ENCODE results near the gene INAVA. TPM values are rescaled to one million over a fixed set of nuclear protein-coding genes. Genes with fewer than 3 reads are reported as not detected.

The INAVA gene
- total and polyA plus RNA-seq, 2 of the 13 experiments (the other 11 are each of a cell fraction or from before 2014, with no cell fraction given) = 6.0 to 13.5 TPM

- TF ChIP-seq, protein P1, sequence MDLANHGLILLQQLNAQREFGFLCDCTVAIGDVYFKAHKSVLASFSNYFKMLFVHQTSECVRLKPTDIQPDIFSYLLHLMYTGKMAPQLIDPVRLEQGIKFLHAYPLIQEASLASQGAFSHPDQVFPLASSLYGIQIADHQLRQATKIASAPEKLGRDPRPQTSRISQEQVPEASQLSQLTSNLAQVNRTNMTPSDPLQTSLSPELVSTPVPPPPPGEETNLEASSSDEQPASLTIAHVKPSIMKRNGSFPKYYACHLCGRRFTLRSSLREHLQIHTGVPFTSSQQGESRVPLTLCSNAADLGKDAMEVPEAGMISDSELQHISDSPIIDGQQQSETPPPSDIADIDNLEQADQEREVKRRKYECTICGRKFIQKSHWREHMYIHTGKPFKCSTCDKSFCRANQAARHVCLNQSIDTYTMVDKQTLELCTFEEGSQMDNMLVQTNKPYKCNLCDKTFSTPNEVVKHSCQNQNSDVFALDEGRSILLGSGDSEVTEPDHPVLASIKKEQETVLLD (CRISPR knock-in tag; IDR thresholded peaks at IDR 0.05; ENCODE audit: low read depth) = no peak
- TF ChIP-seq PTBP1 (IDR thresholded peaks at IDR 0.05; ENCODE audit: low read depth, low read length, poor library complexity, severe bottlenecking) (no peak), MXD4 (CRISPR knock-in tag; IDR thresholded peaks at IDR 0.05) (no peak), GATA4 (IDR thresholded peaks at IDR 0.05; ENCODE audit: borderline replicate concordance, low read depth) (no peak), MATR3 (CRISPR knock-in tag; IDR thresholded peaks at IDR 0.05) (no peak), NFATC3 (CRISPR knock-in tag; IDR thresholded peaks at IDR 0.05) (no peak), ZBTB3 (CRISPR knock-in tag; IDR thresholded peaks at IDR 0.05; ENCODE audit: borderline replicate concordance, low read depth) (0 out of 2 replicates have a peak, but pooled peaks have one; percentile 44), REXO4 (CRISPR knock-in tag; IDR thresholded peaks at IDR 0.05; ENCODE audit: borderline replicate concordance) (no peak), ZNF3 (CRISPR knock-in tag; IDR thresholded peaks at IDR 0.05) (no peak), PAWR (CRISPR knock-in tag; IDR thresholded peaks at IDR 0.05; ENCODE audit: borderline replicate concordance) (no peak), ZNF792 (CRISPR knock-in tag; IDR thresholded peaks at IDR 0.05) (no peak), SIN3A (IDR thresholded peaks at IDR 0.05; ENCODE audit: borderline replicate concordance, low read depth, low read length) (no peak), TFDP1 (CRISPR knock-in tag; IDR thresholded peaks at IDR 0.05; ENCODE audit: borderline replicate concordance) (no peak), FOXC1 (CRISPR knock-in tag; IDR thresholded peaks at IDR 0.05; ENCODE audit: borderline replicate concordance) (no peak), MEIS2 (CRISPR knock-in tag; IDR thresholded peaks at IDR 0.05) (no peak), ARNT2 (CRISPR knock-in tag; IDR thresholded peaks at IDR 0.05; ENCODE audit: low read depth) (no peak)
- TF ChIP-seq, protein P2, sequence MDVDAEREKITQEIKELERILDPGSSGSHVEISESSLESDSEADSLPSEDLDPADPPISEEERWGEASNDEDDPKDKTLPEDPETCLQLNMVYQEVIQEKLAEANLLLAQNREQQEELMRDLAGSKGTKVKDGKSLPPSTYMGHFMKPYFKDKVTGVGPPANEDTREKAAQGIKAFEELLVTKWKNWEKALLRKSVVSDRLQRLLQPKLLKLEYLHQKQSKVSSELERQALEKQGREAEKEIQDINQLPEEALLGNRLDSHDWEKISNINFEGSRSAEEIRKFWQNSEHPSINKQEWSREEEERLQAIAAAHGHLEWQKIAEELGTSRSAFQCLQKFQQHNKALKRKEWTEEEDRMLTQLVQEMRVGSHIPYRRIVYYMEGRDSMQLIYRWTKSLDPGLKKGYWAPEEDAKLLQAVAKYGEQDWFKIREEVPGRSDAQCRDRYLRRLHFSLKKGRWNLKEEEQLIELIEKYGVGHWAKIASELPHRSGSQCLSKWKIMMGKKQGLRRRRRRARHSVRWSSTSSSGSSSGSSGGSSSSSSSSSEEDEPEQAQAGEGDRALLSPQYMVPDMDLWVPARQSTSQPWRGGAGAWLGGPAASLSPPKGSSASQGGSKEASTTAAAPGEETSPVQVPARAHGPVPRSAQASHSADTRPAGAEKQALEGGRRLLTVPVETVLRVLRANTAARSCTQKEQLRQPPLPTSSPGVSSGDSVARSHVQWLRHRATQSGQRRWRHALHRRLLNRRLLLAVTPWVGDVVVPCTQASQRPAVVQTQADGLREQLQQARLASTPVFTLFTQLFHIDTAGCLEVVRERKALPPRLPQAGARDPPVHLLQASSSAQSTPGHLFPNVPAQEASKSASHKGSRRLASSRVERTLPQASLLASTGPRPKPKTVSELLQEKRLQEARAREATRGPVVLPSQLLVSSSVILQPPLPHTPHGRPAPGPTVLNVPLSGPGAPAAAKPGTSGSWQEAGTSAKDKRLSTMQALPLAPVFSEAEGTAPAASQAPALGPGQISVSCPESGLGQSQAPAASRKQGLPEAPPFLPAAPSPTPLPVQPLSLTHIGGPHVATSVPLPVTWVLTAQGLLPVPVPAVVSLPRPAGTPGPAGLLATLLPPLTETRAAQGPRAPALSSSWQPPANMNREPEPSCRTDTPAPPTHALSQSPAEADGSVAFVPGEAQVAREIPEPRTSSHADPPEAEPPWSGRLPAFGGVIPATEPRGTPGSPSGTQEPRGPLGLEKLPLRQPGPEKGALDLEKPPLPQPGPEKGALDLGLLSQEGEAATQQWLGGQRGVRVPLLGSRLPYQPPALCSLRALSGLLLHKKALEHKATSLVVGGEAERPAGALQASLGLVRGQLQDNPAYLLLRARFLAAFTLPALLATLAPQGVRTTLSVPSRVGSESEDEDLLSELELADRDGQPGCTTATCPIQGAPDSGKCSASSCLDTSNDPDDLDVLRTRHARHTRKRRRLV (CRISPR knock-in tag; IDR thresholded peaks at IDR 0.05) = no peak
- TF ChIP-seq, protein P3, sequence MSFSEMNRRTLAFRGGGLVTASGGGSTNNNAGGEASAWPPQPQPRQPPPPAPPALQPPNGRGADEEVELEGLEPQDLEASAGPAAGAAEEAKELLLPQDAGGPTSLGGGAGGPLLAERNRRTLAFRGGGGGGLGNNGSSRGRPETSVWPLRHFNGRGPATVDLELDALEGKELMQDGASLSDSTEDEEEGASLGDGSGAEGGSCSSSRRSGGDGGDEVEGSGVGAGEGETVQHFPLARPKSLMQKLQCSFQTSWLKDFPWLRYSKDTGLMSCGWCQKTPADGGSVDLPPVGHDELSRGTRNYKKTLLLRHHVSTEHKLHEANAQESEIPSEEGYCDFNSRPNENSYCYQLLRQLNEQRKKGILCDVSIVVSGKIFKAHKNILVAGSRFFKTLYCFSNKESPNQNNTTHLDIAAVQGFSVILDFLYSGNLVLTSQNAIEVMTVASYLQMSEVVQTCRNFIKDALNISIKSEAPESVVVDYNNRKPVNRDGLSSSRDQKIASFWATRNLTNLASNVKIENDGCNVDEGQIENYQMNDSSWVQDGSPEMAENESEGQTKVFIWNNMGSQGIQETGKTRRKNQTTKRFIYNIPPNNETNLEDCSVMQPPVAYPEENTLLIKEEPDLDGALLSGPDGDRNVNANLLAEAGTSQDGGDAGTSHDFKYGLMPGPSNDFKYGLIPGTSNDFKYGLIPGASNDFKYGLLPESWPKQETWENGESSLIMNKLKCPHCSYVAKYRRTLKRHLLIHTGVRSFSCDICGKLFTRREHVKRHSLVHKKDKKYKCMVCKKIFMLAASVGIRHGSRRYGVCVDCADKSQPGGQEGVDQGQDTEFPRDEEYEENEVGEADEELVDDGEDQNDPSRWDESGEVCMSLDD (CRISPR knock-in tag; IDR thresholded peaks at IDR 0.05; ENCODE audit: borderline replicate concordance) = peak; percentile 71; the same call in 1 of the 2 replicates
- TF ChIP-seq, protein P4, sequence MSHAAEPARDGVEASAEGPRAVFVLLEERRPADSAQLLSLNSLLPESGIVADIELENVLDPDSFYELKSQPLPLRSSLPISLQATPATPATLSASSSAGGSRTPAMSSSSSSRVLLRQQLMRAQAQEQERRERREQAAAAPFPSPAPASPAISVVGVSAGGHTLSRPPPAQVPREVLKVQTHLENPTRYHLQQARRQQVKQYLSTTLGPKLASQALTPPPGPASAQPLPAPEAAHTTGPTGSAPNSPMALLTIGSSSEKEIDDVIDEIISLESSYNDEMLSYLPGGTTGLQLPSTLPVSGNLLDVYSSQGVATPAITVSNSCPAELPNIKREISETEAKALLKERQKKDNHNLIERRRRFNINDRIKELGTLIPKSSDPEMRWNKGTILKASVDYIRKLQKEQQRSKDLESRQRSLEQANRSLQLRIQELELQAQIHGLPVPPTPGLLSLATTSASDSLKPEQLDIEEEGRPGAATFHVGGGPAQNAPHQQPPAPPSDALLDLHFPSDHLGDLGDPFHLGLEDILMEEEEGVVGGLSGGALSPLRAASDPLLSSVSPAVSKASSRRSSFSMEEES (CRISPR knock-in tag; IDR thresholded peaks at IDR 0.05) = no peak
Measured at GRCh38 chr1:200899451-200899915, 4.8 kb downstream of the INAVA start (continued).
